HepG2 (cell line): ENCODE measurements around the gene DNAJA2. TPM values are rescaled to one million over a fixed set of nuclear protein-coding genes. Genes with fewer than 3 reads are reported as not detected.

Experiments
- BORCS8-MEF2B ChIP-seq: sonication (generic); formaldehyde crosslinking; IDR thresholded peaks from 2 replicates; pipeline ENCODE4 v1.8.0; 2022; ENCODE audit warnings: mild to moderate bottlenecking, missing genetic modification reagents
- MED8 ChIP-seq: sonication (generic); formaldehyde crosslinking; IDR thresholded peaks from 2 replicates; pipeline ENCODE4 v1.8.1; 2023; ENCODE audit warnings: mild to moderate bottlenecking, missing genetic modification reagents; ENCODE audit not compliant: insufficient replicate concordance
- NCOR1 ChIP-seq: fragments of 200-600 bp; sonication (generic); IDR thresholded peaks from 2 replicates; pipeline ENCODE4 v1.7.0; 2017; ENCODE audit warnings: antibody characterized with exemption, low read length, borderline replicate concordance
- NFIC ChIP-seq: IDR thresholded peaks from 2 replicates; pipeline ENCODE4 v1.6.1; 2012; ENCODE audit warnings: mild to moderate bottlenecking, low read length, inconsistent platforms
- PAWR ChIP-seq: sonication (generic); formaldehyde crosslinking; IDR thresholded peaks from 2 replicates; pipeline ENCODE4 v1.4.0; 2020; ENCODE audit warnings: missing genetic modification reagents, mild to moderate bottlenecking, borderline replicate concordance
- PRPF4 ChIP-seq: fragments of 200-400 bp; formaldehyde crosslinking; IDR thresholded peaks from 2 replicates; pipeline ENCODE4 v1.6.1; 2016; ENCODE audit warnings: low read length, low read depth; ENCODE audit not compliant: poor library complexity, severe bottlenecking
- SAP130 ChIP-seq: IDR thresholded peaks from 2 replicates; pipeline ENCODE4 v1.6.1; 2016; ENCODE audit warnings: low read depth
- TAF1 ChIP-seq: sonication (generic); formaldehyde crosslinking; IDR thresholded peaks from 2 replicates; pipeline ENCODE4 v1.4.0; 2020; ENCODE audit warnings: missing genetic modification reagents
- TBX3 ChIP-seq: fragments of 450-650 bp; IDR thresholded peaks from 2 replicates; pipeline ENCODE4 v1.6.1; 2017; ENCODE audit warnings: antibody characterized with exemption, mild to moderate bottlenecking, inconsistent platforms, borderline replicate concordance
- TOE1 ChIP-seq: sonication (generic); formaldehyde crosslinking; IDR thresholded peaks from 2 replicates; pipeline ENCODE4 v1.4.0; 2020; ENCODE audit warnings: mild to moderate bottlenecking, missing genetic modification reagents
- U2AF1 ChIP-seq: fragments of 200-400 bp; formaldehyde crosslinking; optimal IDR thresholded peaks from 2 replicates; pipeline ENCODE3; 2017; ENCODE audit warnings: mild to moderate bottlenecking, low read depth, low read length
- ZFP91 ChIP-seq: sonication (generic); formaldehyde crosslinking; IDR thresholded peaks from 2 replicates; pipeline ENCODE4 v1.9.0; 2022; ENCODE audit warnings: missing genetic modification reagents, mild to moderate bottlenecking, borderline replicate concordance
- ZNF350 ChIP-seq: sonication (generic); formaldehyde crosslinking; IDR thresholded peaks from 2 replicates; pipeline ENCODE4 v1.4.0; 2020; ENCODE audit warnings: mild to moderate bottlenecking, low read depth, missing genetic modification reagents, borderline replicate concordance
- ZNF687 ChIP-seq: sonication (generic); formaldehyde crosslinking; IDR thresholded peaks from 2 replicates; pipeline ENCODE4 v1.5.1; 2020; ENCODE audit warnings: mild to moderate bottlenecking, missing genetic modification reagents, moderate library complexity
- ZNF879 ChIP-seq: sonication (generic); formaldehyde crosslinking; IDR thresholded peaks from 2 replicates; pipeline ENCODE4 v1.8.1; 2023; ENCODE audit warnings: missing genetic modification reagents
- ZSCAN31 ChIP-seq: sonication (generic); formaldehyde crosslinking; IDR thresholded peaks from 2 replicates; pipeline ENCODE4 v1.5.0; 2020; ENCODE audit warnings: low read depth, mild to moderate bottlenecking, missing genetic modification reagents
- polyA plus RNA-seq, 8 experiments: library from polyadenylated mRNA; depleted of rRNA in 3 of 8; stranded (reverse) in 7 of 8; unstranded in 1 of 8; fragments of >200 nt; fragmentation: Illumina TruSeq in 4 of 8; extraction: Trizol in 4 of 8; gene quantifications; 2 replicates each; pipeline versions ENCODE4 v1.2.1 to v1.2.3, GENCODE V29; 2011 to 2016; ENCODE audit warnings: low read depth in 4 of 8, missing spikeins in 1 of 8, mixed read lengths in 1 of 8; ENCODE audit not compliant: insufficient read depth in 1 of 8
- total RNA-seq, 5 experiments: library from RNA; depleted of rRNA; stranded (reverse); fragments of >200 nt; fragmentation: Illumina TruSeq; extraction: Trizol; gene quantifications; 2 replicates each; pipeline ENCODE4 v1.2.3, GENCODE V29; 2016; ENCODE audit warnings: low read depth in 1 of 5
- TF ChIP-seq, protein P1 (sequence below): IDR thresholded peaks from 2 replicates; pipeline ENCODE4 v1.6.1; 2018; ENCODE audit warnings: missing genetic modification reagents
- TF ChIP-seq, protein P2 (sequence below): sonication (generic); formaldehyde crosslinking; IDR thresholded peaks from 2 replicates; pipeline ENCODE4 v1.8.0; 2022; ENCODE audit warnings: missing genetic modification reagents, low read depth, mild to moderate bottlenecking, borderline replicate concordance
- TF ChIP-seq, protein P3 (sequence below): IDR thresholded peaks from 2 replicates; pipeline ENCODE4 v1.6.1; 2012; ENCODE audit warnings: inconsistent platforms
- TF ChIP-seq, protein P4 (sequence below): sonication (generic); formaldehyde crosslinking; IDR thresholded peaks from 2 replicates; pipeline ENCODE4 v1.4.0; 2020; ENCODE audit warnings: missing genetic modification reagents, low read depth, mild to moderate bottlenecking, borderline replicate concordance

DNAJA2 gene
- total and polyA plus RNA-seq, 2 of the 13 experiments (the other 11 are each of a cell fraction or from before 2014, with no cell fraction given) = 25.4 to 176 TPM

GRCh38 chr16:46918905-46919792, 54.3 kb downstream of the DNAJA2 start (continued):
- TF ChIP-seq, protein P1, sequence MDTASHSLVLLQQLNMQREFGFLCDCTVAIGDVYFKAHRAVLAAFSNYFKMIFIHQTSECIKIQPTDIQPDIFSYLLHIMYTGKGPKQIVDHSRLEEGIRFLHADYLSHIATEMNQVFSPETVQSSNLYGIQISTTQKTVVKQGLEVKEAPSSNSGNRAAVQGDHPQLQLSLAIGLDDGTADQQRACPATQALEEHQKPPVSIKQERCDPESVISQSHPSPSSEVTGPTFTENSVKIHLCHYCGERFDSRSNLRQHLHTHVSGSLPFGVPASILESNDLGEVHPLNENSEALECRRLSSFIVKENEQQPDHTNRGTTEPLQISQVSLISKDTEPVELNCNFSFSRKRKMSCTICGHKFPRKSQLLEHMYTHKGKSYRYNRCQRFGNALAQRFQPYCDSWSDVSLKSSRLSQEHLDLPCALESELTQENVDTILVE (CRISPR knock-in tag) = peak; percentile 38; the same call in 1 of the 2 replicates
- TF ChIP-seq U2AF1 (peak; percentile 47), TOE1 (CRISPR knock-in tag) (no peak), SAP130 (peak; percentile 94), ZSCAN31 (CRISPR knock-in tag) (peak; percentile 90; the same call in 1 of the 2 replicates), ZFP91 (CRISPR knock-in tag) (peak; percentile 92), NFIC (no peak), PAWR (CRISPR knock-in tag) (no peak), ZNF687 (CRISPR knock-in tag) (peak; percentile 95), BORCS8-MEF2B (CRISPR knock-in tag) (0 out of 2 replicates have a peak, but pooled peaks have one; percentile 10), ZNF879 (CRISPR knock-in tag) (no peak), TBX3 (peak; percentile 52; the same call in 1 of the 2 replicates), NCOR1 (peak; percentile 78; the same call in 1 of the 2 replicates), TAF1 (CRISPR knock-in tag) (peak; percentile 34; the same call in 1 of the 2 replicates), ZNF350 (peak; percentile 72), MED8 (CRISPR knock-in tag) (no peak), PRPF4 (no peak)
- TF ChIP-seq, protein P2, sequence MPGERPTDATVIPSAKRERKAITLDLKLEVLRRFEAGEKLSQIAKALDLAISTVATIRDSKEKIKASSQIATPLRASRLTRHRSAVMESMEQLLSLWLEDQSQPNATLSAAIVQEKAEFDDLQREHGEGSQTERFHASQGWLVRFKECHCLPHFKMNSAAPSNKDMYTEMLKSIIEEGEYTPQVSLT = no peak; the same call in 1 of the 2 replicates
- TF ChIP-seq, protein P3, sequence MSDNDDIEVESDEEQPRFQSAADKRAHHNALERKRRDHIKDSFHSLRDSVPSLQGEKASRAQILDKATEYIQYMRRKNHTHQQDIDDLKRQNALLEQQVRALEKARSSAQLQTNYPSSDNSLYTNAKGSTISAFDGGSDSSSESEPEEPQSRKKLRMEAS = peak; percentile 69
- TF ChIP-seq, protein P4, sequence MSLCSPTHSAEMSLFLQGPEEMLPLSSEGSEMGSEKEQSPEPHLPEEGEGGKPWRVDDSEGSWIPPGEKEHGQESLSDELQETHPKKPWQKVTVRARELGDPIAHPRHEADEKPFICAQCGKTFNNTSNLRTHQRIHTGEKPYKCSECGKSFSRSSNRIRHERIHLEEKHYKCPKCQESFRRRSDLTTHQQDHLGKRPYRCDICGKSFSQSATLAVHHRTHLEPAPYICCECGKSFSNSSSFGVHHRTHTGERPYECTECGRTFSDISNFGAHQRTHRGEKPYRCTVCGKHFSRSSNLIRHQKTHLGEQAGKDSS = peak; percentile 100
